GM12891 (cell line): ENCODE results near the gene VCPKMT.

Experiments
- POLR2A ChIP-seq: IDR thresholded peaks from 2 replicates; pipeline ENCODE4 v1.6.1; 2011; ENCODE audit warnings: low read depth, low read length, control low read depth
- POLR2AphosphoS5 ChIP-seq: IDR thresholded peaks from 2 replicates; pipeline ENCODE4 v1.6.1; 2011; ENCODE audit warnings: low read depth, low read length, control low read depth
- TAF1 ChIP-seq: IDR thresholded peaks from 2 replicates; pipeline ENCODE4 v1.6.1; 2011; ENCODE audit warnings: low read depth, low read length, control low read depth

GRCh38 chr14:50109342-50109741 is 7.0 kb downstream of the VCPKMT start:
- TF ChIP-seq POLR2AphosphoS5 = no peak
- no peak for TF ChIP-seq POLR2A
- TF ChIP-seq TAF1 = no peak
